ENCODE results near the gene MAP4K2. TPM values are rescaled to one million over a fixed set of nuclear protein-coding genes. Genes with fewer than 3 reads are reported as not detected.
"Not testable (repeated sequence)": the region's sequence is repeated elsewhere in the genome, so short reads cannot be mapped to it uniquely, and the experiment has no call there.

Gene MAP4K2
- polyA plus RNA-seq, 10 donors: 8.2 to 19.4 (median 11.7) TPM

DNA sequence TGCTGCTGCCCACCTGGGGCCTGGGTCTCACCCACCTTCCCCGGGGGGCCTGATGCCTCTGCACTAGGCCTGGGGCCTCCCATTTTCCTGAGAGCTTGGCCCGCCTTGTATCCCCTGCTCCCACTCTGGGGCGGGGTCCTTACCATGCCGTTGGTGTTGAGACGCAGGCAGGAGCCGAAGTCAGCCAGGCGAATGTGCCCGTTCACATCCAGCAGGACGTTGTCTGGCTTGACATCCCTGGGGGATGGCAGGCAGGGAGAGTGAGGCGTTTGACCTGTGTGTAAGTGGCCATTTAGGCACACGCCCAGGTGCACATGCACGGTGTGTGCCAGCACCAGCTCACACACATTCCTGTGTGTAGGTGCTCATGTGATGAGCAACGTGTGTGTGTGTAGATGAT lies 36.3 kb upstream of the MAP4K2 start:
- no peak for DNase-seq

DNA sequence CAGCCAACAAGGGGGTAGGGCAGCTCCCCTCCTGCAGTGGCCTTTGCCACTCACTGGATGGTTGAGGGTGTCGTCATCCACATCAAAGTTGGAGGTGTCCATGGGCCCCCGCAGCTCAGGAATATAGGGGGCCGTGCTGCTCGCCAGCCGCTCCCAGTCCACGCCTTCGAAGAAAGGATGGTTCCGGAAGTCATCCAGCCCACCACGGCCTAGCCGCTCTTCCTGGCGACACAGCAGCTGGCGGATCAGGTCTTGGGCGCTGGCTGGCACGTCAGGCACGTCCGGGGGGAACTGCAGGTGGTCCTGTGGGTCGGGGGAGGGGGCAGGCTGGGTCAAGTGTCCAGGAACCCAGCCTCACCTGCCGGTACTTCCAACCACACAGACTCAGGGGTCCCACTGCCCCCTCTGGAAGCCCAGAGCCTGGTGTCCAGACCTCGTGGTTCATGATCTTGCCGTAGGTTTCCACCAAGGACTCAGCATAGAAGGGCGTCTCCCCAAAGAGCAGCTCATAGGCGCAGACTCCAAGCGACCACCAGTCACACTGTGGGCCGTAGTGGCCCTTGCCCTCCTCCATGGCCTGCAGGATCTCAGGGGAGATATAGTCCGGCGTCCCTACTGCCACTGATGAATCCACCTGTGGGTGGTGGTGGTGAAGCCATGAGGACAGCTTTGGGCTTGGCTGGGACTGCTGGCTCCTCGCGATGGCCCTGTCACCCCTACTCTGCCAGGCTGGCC lies 35.8 kb upstream of the MAP4K2 start:
- no peak for DNase-seq

DNA sequence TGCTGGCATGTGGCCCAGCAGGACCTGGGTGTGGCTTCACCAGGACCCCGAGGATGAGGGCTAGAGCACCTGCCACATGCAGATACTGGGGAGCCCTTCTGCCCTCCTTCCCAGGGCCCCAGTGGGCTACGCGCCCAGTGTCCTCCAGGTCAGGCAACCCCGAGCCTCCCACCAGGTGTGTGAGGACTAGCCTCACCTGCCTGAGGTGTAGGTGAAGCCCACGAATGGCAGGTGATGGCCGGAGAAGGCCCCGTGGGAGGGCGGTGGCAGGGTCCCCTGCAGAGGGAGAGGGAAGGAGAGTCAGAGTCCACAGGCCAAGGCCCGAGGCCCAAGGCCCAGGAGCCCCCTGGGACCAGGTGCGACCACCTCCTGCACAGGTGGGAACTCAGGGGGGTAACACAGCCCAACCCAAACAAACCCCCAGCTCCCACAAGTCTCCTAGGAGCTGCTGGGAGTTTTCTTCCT lies 34.9 kb upstream of the MAP4K2 start:
- no peak for DNase-seq

DNA sequence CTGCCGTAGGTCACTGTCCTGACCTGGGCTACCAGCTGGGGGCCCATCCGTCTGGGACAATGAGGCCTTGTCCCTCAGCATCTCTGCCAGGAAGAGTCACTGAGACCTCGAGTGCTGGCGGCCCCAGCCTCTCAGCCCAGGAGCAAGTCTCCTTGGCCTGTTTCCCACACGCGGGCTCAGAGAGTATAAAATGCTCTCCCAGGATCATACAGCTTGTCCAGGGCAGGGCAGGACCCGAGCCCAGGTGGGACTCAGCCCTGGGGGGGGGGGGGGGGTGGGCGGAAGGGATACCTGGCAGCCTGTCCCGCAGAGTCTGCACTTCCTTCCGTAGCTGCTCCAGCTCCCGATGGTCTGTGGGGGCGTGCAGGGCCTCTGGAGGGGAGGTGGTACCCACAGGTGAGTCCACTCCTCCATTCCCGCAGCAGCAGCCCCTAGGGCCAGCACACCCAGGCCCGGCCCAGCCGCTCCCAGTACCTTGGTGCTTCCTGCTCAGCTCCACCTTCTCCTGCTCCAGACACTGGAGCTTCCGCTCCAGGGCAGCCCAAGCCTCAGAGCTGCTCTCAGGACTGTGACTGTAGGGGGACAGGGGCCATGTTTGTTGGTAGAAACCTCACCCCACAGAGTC lies 33.5 kb upstream of the MAP4K2 start:
- DNase-seq: no peak

DNA sequence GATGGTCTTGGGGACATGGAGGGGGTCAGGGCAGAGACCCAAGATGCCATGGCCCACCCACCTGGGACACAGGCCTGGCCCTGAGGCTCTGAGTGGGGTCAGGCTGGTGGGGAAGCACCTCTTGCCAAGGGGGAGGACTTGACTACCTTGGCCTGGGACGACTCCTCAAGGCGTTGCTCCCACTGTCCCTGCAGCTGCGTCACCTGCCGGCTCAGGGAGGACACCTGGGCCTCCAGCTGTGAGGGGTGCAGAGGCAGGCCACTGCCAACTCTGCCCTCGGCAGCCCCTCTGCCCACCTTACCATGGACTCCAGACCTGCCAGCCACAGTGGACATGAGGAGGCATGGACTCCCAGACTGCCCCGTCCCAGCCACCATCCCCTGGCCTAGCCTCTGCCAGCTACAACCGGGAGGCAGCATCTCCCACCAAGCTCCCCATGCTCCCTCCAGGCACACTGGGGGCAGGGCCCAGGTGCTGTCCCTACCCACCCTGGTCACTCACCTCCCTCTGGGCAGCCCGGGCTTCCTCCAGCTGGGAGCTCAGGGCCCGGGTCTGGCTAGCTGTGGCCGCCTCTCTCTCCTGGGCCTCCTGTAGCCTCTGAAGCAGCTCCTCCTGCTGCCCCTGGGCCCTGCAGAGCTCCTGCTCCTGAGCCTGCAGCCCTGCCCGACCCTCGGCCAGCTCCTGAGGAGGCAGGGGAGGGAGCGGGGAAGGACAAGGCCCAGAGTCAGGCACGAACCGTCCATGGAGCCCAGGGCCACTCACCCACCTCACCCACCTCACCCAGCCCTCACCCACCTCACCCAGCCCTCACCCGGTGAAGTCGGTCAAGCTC lies 32.8 kb upstream of the MAP4K2 start:
- DNase-seq: no peak

DNA sequence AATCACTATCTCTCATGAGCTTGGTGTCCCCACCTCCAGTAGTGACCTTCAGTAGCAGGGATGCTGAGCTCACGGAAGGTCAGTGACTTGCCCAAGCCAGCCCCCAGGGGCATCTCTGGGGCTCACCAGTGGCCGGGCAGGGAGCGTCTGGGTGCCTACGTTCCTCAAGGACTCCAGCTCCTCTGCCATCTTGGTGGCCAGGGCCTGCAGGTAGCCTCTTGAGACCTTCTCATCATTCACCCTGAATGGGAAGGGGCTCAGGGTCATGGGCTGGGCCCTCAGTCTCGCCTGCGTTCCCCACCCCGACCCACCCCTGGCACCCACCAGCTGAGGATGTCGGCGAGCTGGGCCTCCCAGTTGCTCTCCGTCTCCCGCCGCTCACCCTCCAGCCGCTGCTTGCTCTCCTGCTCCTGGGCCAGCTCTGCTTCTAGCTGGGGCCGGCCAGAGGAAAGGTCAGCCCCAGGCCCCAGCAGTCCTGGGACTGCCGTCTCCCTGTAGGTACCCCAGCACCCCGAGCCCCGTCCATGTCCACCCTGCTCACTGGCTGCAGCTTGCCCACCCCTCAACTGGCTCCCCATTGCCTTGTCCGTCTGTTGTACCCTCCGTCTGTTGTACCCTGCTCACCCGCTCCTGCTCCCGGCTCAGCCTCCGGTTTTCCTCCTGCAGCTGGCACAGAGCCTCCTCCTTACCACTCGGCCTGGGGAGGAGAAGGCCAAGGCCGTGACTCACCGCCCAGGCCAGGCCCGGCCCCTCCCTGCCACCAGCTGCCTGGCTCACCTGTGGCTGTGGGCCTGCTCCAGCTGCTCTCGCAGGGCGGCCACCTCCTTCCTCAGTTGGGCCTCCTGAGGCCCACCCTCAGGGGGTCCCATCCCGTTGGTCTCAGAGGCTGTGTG lies 32.0 kb upstream of the MAP4K2 start:
- DNase-seq: no peak

DNA sequence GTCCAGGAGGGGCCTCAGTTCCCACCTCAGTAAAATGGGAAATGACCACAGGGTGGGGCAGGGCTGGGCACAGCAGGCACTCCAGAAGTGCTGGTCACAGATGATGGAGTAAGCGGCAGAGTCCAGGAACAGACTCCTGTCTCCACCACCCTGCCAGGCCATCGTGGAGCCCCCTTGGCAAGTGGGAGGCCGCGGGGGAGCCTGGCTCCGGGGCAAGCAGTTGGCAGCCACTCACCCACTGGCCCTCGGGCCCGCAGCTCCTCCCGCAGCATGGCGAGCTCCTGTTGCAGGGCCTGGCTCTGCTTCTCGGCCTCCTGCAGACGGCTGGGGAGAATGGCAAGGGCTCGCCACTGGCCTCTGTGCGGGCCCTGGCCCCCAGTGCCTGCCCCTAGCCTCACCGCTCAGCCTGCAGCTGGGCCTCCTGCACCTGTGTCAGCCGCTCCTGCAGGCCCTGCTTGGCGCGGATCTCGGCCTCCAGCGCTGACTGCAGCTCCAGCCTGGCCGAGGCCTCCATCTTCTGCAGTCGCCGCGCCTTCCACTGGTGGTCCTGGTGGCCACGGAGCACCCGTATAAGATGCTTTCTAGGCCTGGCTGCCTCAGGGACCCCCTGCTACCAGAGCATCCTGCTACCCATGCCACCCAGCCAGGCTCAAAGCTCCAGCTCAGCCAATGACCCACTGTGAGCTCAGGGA lies 31.2 kb upstream of the MAP4K2 start:
- no peak for DNase-seq

DNA sequence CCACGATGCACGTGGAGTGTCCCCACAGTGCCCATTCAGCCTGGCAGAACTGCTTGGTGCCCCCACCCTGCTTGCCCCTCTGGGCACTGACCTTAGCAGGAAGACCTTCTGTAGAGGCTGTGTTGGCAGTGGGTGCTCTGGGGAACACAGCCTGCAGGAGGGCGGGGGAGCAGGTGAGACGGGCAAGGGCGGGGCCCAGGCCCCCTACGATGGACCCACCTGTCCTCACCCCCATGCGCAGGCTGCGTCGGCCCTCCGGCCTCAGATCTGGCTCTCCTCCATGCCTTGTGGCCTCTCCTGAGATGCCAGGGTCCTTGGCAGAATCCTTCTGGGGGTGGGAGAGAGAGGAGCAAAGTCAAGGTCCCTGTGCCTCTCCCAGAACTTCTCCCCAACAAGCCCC lies 30.5 kb upstream of the MAP4K2 start:
- no peak for DNase-seq

DNA sequence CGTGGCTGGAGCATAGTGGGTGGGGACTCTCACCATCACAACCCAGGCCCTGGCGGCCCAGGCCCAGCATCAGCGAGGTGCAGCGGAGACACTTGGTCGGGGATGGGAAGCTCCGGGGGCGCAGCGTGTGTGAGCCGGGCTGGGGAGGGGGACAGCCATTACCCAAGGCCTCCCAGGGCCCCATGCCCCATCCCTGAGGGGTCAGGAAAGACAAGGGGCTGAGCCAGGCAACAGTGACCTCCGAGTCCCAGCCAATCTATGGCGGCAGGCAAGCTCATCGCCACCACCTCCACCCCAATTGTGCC lies 30.1 kb upstream of the MAP4K2 start:
- no peak for DNase-seq

DNA sequence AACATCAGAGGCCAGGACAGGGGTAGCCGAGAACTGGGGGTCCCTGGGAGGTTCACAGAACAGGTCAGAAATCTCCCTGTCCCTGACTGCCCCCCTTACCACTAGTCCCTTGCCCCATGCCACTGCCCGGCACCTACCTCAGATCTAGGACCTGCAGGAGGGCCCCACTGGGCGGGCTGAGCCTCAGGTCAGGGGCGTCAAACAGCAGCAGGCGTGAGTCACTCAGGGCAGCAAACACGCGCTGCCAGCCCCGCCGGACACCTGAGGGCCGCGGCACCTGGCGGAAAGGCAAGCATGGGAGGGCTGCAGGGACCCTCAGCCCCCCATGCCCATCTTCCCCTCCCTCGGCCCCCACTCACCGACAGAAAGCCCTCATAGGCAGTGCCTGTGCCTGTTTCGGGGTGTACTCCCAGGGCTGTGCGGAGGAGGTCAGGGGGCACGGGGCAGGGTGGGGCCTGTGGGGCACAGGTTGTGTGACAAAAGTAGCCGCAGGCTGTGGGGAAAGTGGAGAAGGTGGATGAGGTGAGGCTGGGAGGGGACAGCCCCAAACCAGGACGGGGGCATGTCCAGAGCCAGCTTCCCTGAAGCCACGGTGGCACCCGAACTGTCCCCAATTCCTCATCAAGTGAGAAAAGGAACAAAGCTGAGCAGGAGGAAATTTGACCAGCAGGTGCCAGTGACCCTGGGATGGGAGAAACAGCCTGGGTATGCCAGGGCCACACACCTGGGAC lies 29.6 kb upstream of the MAP4K2 start:
- no peak for DNase-seq

DNA sequence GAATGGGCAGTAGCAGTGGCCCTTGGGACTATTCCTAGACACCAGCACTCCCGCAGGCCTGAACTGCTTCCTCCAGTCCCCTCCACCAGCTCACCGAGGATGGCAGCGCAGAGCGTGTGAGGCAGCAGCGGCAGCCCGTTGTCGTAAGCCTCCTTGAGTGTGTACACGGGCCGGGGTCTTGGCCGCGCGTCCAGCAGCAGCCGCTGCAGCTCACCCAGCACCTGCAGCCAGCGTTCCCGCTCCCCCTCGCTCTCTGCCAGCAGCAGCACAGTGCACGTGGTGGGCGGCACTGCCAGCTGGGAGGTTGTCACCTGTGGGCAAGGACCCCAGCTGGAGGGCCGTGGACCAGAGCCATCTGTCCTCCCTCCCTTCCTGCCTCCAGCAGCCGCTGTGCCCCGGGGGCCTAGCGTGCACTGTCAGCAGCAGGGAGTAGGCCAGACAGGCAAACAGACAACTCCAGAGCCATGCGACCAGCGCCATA lies 28.4 kb upstream of the MAP4K2 start:
- no peak for DNase-seq

DNA sequence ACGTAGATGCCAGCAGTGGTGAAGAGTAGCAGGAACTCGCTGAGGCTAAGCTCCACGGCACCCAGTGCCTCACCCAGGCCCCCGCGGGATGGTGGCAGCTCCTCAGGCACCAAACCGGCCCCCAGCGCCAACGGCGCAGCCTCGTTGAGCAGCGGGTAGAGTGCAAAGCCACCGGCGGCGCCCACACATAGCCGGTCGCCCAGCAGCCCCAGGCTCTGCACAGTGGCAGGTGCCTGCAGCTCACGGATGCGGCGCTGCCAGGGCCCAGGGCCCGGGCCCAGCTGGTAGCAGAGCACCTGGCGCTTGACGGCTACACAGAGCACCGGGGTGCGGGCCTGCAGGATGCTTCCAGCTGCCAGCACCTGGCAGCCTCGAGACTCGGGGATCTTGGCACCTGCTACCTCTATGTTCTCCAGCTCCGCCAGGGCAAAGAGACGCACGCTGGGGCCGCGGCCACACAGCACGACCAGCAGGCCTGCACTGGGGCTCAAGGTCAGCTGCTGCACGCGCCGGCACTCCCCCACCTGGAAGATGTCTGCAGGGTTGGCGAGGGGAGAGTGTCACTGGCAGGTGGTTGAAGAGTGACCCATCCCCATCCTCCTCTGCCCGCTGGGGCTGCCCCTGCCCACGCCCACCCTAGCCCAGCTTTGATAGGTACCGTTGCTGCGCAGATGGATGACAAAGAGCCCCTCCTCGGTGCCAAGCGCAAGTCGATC lies 26.7 kb upstream of the MAP4K2 start:
- no peak for DNase-seq

DNA sequence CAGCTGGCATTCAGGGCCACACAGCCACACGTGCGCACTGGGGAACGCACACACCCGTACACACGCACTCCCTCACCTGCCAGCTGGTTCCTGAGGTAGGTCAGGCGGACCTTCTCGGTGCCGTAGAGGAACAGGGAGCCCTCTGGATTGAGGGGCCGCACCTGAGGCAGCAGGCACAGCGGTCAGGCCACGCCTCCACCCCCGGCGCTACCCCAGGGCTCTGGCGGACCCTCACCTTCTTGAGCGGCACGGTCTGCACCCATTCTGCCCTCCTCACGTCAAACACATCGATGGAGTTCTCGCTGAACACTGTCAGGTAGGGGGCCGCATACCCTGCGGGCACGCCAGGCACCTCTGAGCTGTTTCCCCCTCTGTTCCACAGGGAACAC lies 24.4 kb upstream of the MAP4K2 start:
- DNase-seq: no peak

DNA sequence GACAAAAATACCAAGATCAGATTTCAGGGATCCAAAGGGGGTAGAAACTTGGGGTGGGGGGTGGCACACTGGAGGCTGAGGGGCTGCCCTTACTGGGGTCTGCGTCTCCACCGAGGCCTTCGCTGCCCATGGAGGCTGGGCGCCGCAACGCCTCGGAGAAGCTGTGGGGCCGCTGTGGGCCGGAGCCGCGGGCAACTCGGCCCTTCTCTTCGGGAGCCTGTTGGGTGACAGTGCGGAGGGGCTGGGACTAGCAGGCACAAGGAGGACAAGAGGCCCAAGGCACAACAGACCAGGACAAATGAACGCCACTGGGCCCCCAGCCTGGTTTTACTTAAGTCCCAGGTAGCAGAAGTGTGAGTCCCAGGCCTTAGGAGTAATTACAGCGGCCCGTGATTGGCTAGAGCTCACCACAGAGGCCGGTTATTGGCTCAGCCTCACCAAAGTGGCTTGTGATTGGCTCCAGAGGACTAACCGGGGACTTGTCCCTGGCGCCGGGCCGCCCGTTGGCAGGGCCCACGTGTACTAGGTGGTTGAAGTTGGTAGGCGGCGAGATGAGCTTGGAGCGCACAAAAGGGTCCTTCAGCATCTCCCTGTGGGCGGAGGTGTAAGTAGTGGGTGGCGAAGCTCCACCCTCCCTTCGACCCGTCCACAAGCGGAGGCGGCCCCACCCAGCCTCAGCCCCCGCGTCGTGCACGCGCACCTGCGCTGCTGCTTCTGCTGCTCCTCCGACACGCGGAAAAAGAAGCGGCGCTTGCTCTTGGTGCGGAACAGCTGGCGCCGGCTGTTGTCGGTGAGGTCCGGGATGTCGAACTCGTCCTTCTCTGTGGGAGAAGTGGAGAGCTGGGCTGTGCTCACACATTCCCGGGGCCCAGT lies 23.8 kb upstream of the MAP4K2 start:
- DNase-seq: peak in 1 of 3 donors; percentile 44

DNA sequence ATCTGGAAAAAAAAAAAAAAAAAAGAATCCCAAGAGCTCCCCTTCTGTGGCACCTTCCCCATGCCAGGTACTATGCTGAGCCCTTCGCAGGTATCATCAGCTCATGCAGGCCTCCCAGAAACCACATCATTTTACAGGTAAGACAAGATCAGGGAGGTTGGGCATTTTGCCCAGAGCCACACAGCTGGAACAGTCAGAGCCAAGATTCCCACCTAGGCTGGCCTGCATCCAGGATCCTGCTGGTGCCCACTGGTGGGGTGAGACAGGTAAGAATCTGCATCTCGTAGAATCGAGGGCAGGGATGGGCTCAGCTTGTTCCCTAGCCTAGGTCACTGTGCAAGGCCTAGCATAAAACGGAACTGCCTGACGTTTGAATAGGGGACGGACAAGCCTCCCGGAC lies 23.0 kb upstream of the MAP4K2 start:
- DNase-seq: no peak

DNA sequence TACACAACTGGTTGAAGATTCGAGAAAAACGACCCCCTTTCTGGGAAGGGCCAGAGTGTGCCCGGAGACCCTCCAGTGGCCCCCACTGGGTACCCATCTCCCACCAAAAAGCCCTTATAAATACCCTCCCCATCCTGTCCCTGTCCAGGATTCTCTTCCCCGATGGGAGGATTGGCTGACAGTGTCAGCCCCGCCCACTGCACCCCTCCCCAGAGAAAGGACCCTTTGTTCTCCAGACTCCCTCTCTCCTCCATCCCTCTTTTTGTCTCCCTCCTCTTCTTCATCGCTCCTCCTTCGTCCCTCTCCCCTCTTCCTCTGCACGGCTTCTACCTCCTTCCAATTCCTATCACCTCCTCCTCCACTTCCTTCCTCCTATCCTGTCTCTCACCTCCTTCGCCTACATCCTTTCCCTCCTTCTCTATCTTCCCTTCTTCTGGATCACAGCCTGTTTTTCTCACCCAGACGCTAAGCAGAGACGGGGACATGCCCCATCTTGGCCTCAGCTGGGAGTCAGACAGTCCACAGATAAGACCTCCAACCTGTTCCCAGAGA lies 20.6 kb upstream of the MAP4K2 start:
- DNase-seq: no peak

DNA sequence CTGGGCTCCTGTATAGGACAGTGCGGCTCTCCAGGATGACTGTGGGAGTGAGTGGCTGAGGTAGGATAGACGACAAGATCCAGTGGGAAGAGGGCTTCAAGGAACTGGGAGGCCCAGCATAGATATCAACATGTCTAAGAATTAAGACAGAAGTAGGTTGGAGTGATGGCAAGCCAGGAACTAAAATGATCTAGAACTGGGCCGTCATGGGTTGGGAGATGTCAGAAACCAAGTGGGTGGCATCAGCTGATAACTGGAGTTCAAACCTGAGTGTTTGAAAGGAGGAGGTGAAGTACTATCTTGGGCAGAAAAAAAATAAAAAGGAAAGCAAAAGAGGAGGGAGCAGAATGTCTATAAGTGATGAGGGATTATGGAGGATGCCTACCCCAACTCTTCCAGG lies 14.5 kb upstream of the MAP4K2 start:
- DNase-seq: no peak

DNA sequence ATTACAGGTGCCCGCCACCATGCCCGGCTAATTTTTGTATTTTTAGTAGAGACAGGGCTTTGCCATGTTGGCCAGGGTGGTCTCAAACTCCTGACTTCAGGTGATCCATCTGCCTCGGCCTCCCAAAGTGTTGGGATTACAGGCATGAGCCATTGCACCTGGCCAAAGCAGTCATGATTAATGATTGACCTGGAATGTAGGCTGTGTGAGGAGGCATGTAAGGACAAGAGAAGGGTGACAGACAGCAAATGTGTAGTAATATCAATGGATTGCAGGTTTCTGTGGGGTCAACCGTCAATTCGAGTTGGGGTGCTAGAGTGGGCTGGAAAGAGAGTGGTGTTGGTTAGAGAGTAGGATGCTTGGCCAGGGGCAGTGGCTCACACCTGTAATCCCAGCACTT lies 12.4 kb upstream of the MAP4K2 start:
- not testable (repeated sequence) for DNase-seq
